GM18508 (cell line): ENCODE measurements around the gene DNPEP.

Source experiments
- ATAC-seq: cut with Tn5 transposase; IDR thresholded peaks from one replicate; pipeline ENCODE4 v1.9.1; 2021; ENCODE audit warnings: moderate number of reproducible peaks; ENCODE audit not compliant: insufficient read depth, unreplicated experiment

The DNPEP gene

DNA sequence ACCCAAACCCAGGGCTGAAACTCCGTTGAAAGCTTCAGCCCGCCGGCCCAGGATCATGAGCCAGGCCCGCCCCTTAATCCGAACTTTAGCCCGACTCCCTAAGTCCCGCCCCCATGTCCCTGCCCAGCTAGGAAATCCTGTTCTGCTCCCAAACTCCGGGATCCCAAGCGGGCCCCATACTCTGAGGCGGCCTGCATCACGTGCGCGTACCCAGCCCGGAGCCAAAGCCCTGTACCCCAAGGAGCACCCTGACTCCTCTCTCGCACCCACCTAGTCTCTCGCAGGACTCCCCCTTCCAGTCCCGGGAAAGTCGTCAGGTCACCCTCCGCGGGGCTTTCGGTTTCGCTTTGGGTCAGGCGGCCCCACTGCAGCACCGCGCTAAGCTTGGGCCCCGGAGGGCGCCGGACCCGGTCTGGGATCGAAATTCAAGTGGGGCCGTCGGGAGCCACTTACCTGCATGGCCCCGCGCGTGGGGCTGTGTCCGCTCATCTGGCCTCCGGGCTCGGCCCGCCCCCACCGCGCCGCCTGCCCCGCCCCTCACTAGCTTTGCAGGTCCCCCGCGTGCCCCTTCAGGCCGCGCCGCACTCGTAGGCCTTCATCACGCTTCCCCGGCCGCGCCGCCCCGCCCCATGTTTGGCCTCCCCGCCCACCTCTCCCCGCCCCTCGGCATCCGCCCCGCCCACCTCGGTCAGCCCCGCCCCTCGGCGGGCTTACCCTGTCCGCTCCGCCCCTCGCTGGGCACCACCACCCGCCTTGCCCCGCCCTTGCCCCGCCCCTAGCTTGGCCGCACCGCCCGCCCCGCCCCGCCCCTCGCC is at the start of gene DNPEP:
TSS of gene DNPEP (minus strand) at position 607 of the 815 bp plus-strand sequence. CDS start at position 489, 118 bp downstream.
- ATAC-seq: peak; percentile 29

- ATAC-seq: no peak
Measured at GRCh38 chr2:219437141-219437540, 49.4 kb upstream of the DNPEP start.

GRCh38 chr2:219436491-219436890 is 48.8 kb upstream of the DNPEP start:
- ATAC-seq: no peak

DNA sequence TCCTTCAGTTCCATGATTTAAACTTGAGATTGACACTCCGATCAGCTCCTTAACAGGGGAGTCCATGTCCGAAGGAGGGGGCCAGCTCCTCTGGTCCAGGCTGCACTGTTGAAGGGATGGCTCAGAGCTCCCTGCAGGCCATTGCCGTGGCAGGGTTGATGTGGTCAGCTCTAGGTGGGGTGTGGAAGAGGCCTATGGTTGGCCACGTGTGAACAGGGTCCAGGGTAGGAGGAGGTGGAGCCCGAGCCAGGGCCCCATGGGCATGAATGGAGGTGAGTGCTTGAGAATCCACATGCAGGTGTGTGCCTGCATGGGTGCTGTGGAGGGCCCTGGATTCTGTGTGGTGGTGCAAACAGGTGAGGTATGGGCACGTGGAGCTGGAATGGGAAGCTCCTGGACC is 48.0 kb upstream of the DNPEP start:
- no peak for ATAC-seq

DNA sequence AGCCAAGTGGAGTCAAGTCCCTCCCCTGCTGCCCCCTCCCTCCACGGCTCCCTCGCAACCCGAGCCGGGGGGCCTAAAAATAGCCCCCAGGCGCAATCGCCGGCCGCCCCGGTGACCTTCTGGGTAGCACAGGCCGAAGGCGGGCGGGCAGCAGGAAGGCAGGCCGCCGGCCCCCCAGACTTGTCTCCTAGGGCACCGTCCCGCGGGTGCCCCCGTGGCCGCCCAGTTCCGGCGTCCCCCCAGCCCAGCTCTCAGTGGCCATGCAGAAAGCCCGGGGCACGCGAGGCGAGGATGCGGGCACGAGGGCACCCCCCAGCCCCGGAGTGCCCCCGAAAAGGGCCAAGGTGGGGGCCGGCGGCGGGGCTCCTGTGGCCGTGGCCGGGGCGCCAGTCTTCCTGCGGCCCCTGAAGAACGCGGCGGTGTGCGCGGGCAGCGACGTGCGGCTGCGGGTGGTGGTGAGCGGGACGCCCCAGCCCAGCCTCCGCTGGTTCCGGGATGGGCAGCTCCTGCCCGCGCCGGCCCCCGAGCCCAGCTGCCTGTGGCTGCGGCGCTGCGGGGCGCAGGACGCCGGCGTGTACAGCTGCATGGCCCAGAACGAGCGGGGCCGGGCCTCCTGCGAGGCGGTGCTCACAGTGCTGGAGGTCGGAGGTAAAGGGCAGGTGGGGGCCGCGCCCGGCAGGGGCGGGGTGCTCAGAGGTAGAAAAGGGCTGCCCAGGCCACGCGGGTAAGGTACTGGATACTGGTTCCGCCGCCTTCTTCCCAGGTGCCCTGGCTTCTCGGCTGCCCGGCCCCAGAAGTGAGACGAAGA is 47.2 kb upstream of the DNPEP start, which contains the start of gene SPEG:
TSS of gene SPEG (plus strand) at position 126 of the 808 bp plus-strand sequence. CDS start at position 261, 135 bp downstream.
- no peak for ATAC-seq

GRCh38 chr2:219434468-219434717 is 46.7 kb upstream of the DNPEP start:
- ATAC-seq: no peak

DNA sequence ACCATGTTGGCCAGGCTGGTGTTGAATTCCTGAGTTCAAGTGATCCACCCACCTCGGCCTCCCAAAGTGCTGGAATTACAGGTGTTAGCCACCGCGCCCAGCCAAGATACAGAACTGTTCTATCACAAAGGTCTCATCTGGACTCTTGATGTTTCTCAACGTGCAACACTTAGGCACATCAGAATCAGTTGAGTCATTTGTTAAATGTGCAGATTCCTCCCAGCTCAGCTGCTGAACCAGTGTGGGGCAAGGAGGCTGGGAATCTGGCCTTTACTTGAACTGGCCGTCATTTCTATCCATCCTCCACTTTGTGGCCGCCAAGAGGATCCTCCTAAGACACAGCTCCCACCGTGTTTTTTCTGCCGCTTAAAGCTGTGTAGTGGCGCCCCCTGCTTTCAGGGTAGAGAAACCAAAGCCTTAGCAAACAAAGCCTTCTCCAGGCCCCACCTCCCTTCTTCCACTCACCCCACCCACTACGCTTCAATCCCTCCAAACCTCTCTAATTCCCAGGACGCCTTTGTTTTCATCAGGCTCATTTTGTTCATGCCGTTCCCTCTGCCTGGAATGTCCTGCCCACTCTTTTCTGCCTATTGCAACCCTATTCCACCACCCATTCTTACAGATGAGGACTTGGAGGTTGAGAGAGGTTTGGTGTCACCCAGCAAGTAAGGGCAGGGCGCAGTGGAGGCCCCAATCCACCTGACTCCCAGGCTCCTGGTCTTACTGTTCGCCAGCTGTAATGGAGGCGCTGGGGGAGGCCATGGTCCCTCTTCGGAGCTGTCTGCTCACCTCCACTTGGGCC is 46.2 kb upstream of the DNPEP start:
- ATAC-seq: no peak

DNA sequence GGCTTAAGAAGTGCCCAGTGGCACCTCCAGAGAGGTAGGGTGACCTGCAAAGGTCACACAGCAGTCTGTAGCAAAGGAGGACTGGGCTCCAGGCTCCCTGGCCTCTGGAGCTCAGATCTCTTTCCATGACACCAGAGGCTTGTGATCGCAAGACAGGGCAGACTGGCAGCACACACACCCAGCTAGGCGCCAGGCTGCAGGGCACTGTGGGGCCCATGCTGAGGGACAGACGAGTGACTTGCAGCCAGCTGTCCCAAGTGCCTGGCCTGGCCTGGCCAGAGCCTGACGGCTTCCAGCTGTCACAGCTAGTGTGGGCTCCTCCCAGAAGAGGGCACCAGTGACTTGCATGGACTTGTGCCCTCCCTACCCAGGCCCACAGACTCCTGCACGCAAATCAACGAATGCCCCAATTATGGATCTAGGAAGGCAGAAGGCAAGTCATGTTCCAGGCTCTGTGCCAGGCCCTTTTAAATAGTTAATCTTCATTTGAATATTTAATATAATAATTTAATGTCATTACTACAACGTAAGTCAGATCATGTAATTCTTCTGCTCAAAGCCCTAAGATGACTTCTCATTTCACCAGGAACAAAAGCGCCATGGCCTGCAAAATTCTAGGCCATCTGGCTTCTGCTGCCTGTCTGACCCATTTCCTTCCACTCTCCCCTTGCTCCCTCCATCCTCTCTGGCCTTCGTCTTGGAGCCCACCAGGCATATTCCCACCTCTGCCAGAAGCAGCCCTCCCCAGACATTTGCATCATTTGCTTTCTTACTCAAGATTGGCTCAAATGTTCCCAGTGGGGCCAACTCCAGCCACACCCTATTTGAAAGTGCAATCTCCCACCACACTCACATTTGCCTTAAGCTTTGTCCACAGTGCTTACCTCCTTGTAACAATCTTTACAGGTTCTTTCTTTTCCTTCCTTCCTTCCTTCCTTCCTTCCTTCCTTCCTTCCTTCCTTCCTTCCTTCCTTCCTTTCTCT is 43.2 kb upstream of the DNPEP start:
- no peak for ATAC-seq

DNA sequence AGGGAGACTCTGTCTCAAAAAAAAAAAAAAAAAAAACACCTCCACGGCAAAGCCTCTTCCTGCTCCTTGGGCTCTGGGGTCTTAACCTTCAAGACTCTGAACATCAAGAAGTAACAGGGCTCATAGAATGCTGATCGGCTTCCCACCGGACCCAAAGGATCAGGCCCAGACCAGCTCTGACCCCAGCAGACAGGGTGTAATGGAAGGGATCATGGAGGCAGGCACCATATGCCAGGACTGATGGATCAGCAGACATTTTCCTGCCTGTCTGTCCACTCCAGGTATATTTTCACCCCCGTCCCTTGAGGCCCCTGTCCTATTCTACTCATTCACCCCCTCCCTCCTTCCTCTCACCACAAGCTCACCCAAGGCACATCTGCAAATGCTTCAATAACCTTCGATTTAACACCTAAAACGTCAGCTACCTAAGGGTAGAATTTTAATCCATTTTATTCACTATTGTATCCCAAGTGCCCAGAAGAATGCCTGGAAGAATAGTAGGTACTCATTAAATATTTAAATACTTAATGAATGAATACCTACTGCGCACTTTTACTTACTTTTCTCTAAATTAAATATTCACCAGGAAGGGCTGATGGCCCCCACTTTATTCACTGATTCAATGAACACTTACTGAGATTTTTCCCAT is 42.4 kb upstream of the DNPEP start:
- ATAC-seq: no peak

DNA sequence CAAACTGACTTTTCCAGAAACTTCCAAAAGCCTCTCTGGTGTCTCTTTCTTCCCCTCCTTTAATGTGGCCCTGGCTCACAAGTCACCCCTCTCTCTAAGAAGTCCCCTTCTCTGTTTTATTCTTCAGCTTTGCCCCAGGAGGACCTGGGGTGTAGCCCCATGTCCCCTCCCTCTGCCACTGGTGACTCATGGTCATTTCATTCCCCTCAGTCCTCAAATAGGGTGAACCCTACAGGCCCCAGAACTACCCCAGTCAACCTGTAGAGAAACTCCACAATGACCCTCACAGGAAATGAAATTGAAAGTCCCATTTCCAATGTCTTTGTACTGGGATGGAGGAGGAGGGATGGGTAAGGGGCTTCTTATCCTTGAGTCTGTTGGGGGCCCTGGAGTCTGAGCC is 40.8 kb upstream of the DNPEP start:
- no peak for ATAC-seq

- ATAC-seq: no peak
Measured at GRCh38 chr2:219426534-219427136, 38.9 kb upstream of the DNPEP start.

DNA sequence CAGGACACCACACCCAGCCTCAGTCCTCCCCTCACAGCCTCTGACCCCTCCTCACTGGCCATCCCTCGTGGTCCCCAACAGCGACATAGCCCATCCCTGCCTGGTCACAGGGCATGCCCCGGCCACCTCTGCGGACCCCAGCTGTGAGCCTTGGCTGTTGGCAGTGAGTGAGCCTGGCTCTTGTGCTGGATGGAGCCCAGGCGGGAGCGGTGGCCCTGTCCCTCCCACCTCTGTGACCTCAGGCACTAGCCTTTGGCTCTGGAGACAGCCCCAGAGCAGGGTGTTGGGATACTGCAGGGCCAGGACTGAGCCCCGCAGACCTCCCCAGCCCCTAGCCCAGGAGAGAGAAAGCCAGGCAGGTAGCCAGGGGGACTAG is 38.3 kb upstream of the DNPEP start:
- ATAC-seq: no peak

GRCh38 chr2:219425238-219426067 is 37.7 kb upstream of the DNPEP start:
- no peak for ATAC-seq

DNA sequence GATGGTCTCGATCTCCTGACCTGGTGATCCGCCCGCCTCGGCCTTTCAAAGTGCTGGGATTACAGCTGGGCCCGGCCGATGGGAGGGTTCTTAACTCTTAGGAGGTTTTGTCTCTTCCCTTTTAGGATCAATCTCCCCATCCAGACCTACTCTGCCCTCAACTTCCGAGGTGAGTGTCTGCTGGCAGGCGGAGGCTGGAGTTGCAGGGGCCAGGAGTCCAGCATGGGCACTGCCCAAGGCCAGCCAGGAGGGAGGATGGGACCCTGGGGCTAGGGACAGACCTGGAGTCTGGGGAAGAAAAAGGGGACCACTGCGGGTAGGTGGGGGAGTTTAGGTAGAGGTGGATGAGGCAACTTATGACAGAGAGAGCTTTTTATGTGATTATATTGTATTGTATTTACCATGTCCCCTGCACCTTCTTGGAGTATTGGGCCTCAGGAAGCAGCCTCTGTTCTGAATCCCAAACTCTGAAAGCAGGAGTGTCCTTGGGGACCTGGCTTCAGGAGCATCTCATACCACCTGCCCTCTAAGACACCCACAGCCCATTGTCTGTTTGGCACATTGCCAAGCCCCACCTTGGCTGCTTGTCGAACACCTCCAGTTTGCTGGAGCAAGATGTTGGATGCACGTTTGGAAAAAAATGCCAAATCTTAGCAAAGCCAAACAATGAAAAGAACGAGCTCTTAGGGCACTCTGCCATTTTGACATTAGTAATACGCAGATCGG is 36.1 kb upstream of the DNPEP start:
- no peak for ATAC-seq

GRCh38 chr2:219422952-219423534 is 35.3 kb upstream of the DNPEP start:
- no peak for ATAC-seq

- no peak for ATAC-seq
Measured at GRCh38 chr2:219421323-219421722, 33.6 kb upstream of the DNPEP start.

DNA sequence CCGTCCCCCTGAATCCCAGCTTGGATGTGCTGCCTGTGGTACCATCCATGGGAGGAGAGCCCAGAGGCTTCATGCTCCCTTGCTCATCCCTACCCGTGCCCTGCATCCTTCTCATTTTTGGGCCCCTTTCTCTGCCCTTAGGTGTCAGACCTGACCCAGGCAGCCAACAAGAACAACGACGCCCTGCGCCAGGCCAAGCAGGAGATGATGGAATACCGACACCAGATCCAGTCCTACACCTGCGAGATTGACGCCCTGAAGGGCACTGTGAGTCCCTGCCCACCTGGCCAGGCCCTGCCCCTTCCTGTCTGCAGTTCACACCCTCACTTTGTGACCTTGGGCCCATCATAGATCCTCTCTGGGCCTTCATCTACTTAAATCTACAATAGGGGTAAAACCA is 33.0 kb upstream of the DNPEP start:
- ATAC-seq: no peak
